GM19463 (cell line): ENCODE results near the gene EGLN3.

ENCODE experiments used
- ATAC-seq: cut with Tn5 transposase; IDR thresholded peaks from one replicate; pipeline ENCODE4 v1.9.1; 2021; ENCODE audit warnings: mild to moderate bottlenecking, moderate library complexity; ENCODE audit not compliant: unreplicated experiment

Gene EGLN3

GRCh38 chr14:33916663-33917565, 34.0 kb downstream of the EGLN3 start:
- ATAC-seq = no peak

GRCh38 chr14:33915682-33916081, 35.2 kb downstream of the EGLN3 start:
- no peak for ATAC-seq

- ATAC-seq = no peak
Measured at GRCh38 chr14:33914676-33915516, 36.0 kb downstream of the EGLN3 start.

GRCh38 chr14:33911046-33911445, 39.8 kb downstream of the EGLN3 start:
- no peak for ATAC-seq

DNA sequence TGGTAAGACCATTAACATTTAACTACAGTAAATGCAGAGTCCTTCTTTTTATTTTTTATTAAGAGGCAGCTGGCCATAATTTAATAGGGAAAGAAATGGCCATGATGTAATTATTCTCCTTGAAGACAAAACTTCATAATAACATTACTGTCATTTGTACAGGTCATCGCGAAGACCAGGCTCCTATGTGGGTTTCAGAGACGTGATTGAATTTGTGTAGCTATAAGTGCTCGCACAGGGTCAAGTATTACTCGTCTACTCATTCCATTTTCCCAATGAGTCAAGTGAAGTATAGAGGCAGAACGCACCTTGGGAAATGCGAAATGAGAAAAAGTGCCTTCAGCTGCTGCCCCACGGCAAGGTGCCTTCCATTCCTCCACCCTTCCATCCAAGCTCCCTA, 40.4 kb downstream of the EGLN3 start:
- no peak for ATAC-seq

GRCh38 chr14:33909380-33910084, 41.3 kb downstream of the EGLN3 start:
- ATAC-seq = no peak

GRCh38 chr14:33908540-33909223, 42.2 kb downstream of the EGLN3 start:
- ATAC-seq = no peak

GRCh38 chr14:33906968-33907367, 43.9 kb downstream of the EGLN3 start:
- no peak for ATAC-seq

DNA sequence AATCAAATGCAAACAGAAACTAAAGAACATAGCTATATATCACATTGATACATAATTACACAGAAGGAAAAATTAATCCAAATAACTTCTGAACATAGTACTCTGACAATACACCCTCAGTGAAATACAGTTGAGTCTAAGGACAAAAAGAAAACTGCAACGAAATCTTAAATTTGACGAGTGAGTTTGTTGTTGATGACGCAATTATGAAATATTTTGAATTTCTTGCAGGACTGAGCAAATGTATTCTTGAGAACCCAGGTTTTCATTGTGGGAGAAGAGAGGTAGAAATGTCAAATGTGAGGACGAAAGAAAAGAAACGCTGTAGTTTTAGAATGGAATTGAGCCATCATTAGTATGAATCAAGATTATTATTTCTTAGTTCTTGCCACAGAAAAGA, 46.3 kb downstream of the EGLN3 start:
- ATAC-seq = no peak

DNA sequence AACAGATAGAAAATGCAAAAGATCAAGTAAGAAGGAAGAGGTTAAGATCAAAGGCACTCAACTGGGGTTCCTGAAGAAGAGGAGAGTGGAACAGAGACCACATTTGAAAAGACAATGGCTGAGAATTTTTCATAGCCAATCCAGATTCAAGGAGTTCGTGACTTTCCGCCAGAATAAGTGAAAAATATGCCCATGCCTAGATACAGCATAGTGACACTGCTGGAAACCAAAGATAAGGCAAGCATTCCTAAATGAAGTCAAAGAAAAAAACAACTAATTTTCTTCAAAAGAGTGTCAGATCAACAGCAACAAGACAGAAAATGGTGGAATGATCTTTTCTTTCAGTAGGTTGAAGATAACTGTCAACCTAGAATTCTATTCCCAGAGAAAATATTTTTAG, 47.5 kb downstream of the EGLN3 start:
- no peak for ATAC-seq

DNA sequence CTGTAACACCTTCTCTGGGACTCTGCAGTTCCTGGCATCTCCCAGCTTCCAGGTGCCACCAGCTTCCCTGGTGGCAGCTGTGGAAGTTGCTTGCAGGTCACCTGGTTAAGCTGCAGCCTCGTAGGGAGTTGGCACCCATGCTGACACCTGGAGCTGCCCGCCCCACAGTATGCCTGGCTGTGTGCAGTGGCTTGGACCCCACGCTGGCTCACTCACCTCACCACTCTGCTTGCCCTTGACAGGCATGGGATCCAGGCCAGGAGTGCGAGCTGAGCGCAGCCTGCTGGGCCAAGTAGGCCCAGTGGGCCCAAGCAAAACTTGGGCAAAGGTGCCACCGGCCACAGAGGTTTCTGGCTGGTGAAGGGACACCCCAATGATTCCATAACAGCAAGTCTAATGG, 48.5 kb downstream of the EGLN3 start:
- ATAC-seq = no peak

- no peak for ATAC-seq
Measured at GRCh38 chr14:33901426-33902155, 49.3 kb downstream of the EGLN3 start.

DNA sequence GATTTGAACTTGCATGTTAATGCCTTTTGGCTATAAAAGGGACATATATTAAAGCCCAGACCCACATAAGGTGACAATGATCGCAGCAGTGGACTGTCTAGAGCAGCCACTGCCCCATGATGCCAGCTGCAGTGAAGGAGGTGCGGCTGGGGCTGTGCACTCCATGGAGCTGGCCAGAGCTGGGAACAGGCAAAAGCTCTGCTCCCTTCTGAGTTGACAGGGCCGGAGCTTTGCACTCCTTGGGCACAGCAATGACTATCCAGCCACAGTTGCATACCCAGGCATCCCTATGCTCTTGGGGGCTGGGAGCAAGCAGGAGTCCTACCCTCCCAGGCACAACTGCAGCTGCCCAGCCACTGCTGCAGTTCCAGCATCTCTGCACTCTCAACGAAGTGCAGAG, 50.2 kb downstream of the EGLN3 start:
- no peak for ATAC-seq

DNA sequence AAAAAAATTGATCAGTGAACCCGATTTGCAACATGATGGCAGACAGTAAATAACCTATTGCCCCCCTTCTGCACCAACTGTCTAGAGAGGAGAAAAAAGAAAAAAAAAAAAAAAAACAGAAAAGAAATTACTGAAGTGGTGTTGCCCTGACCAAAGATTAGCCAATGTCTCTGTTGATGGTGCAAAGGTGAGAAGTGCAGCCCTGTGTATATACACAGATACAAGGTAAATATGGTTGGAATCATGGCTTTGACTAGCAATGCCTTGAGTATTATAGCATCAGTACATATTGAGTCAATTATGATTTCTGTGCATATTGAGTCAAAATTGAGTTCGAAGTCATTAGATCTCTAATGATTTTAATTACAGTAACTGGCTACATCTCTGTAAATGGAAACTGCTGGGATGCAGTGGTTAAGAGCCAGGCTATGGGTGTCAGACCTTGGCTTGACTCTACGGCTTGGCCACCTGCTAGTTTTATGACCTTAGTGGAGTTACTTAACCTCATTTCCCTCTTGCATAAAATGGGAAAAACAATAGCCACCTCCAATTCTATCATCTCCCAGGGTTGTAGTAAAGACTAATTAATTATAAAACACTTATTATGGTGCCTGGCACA, 51.0 kb downstream of the EGLN3 start:
- no peak for ATAC-seq

DNA sequence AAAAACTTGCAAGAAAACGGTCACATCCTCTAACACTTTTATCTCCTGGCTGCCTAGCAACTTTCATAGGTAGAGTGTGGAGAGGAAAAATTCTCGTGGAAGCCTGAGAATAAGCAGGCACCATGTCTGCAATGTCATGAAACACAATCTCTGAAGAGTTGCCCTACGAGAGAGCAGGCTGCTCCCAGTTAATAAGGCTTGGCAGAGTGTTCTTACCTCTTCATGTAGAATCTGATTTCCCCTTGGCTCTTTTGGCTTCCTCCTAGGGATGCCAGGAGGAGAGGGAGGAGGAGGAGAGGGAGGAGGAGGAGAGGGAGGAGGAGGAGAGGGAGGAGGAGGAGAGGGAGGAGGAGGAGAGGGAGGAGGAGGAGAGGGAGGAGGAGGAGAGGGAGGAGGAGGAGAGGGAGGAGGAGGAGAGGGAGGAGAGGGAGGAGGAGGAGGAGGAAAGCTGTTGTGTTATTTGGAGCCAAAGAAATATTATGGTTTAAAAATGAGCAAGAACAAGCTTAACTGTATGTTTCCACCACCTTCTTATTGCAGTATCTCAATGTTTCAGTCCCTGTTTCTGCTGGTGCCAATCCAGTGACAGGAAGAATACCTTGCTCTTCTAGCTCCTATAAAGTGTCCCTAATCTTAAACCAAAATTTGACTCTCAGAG, 52.9 kb downstream of the EGLN3 start:
- ATAC-seq = no peak

DNA sequence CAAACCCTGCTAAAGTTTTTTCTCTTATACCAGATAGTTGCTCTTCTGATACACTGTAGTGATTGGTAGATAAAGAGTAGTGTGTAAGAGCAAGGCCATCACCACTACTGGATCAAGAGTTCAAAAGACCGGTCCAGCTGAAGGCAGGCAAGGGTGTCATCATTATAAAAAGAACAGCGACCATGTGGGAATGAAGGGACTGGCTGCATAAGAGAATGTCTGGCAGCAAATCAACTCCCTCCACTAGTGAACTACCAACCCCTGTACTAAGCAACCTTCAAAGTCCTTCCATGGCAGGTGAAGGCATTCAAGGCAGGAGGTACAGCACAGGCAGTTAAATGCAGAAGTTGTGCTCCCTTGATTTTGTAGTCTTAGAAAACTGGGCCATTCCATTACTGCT, 53.5 kb downstream of the EGLN3 start:
- no peak for ATAC-seq

DNA sequence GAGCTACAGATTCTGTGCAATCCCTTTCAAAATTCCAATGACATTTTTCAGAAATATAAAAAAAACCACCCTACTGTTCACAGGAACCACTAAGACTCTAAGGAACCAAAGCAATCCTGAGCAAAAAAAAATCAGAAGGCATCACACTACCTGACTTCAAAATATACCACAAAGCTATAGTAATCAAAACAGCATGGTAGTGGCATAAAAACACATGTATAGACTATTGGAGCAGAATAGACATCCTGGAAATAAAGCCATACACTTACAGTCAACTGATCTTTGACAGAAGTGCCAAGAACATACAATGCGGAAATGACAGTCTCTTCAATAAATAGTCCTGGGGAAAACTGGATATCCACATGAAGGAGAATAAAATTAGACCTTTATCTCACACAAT, 56.5 kb downstream of the EGLN3 start:
- no peak for ATAC-seq

- ATAC-seq = no peak
Measured at GRCh38 chr14:33891700-33892099, 59.2 kb downstream of the EGLN3 start.

DNA sequence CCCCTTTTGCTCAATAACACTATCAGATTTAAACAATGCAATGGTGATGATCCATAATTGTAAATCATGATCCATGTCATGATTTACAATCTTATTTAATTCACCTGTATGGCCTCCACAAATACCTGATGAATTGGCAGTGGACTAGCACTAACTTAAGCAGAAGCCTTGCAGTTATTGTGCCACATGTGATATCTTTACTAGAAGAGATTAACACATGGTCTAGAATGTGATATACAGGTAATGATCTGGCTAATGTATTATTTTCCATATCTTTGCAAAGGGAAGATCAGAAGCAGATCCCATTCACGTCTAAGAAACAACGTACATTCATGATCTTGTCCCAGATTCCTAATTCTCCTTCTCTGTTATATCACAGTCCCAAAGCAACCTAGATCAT, 66.0 kb downstream of the EGLN3 start:
- no peak for ATAC-seq
